C4-2B (cell line): ENCODE measurements around the gene FAM222A.

Experiments
- H3K27ac ChIP-seq: fragments of 450-650 bp; 2 replicates; pipeline ENCODE4 v1.5.1; 2017
- ZFX ChIP-seq: fragments of 450-650 bp; IDR thresholded peaks from 2 replicates; pipeline ENCODE4 v1.6.1; 2017
- TF ChIP-seq, protein P1 (sequence below): fragments of 450-650 bp; conservative IDR thresholded peaks from 2 replicates; pipeline ENCODE4 v1.5.1; 2017; ENCODE audit warnings: mild to moderate bottlenecking

FAM222A gene

DNA sequence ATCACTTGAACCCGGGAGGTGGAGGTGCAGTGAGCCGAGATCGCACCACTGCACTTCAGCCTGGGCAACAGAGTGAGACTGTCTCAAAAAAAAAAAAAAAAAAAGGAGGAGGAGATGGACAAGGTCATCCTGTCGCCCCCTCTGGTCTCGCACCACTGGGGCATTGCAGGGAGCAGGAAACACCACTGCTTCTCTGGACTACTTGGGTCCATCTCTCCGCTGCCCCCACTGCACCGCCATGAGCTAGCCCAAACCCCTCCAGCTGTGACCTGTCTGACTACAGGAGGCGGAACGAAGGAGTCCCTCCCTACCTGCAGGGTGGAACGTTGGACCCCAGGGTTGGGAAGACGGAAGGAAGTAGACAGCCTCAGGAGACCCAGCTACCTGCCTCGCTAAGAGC is 18.2 kb upstream of the FAM222A start:
- no peak for TF ChIP-seq ZFX
- TF ChIP-seq, protein P1, sequence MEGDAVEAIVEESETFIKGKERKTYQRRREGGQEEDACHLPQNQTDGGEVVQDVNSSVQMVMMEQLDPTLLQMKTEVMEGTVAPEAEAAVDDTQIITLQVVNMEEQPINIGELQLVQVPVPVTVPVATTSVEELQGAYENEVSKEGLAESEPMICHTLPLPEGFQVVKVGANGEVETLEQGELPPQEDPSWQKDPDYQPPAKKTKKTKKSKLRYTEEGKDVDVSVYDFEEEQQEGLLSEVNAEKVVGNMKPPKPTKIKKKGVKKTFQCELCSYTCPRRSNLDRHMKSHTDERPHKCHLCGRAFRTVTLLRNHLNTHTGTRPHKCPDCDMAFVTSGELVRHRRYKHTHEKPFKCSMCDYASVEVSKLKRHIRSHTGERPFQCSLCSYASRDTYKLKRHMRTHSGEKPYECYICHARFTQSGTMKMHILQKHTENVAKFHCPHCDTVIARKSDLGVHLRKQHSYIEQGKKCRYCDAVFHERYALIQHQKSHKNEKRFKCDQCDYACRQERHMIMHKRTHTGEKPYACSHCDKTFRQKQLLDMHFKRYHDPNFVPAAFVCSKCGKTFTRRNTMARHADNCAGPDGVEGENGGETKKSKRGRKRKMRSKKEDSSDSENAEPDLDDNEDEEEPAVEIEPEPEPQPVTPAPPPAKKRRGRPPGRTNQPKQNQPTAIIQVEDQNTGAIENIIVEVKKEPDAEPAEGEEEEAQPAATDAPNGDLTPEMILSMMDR = no peak
- H3K27ac ChIP-seq = peak overlapping the region; percentile 16; the same call in 1 of the 2 replicates

DNA sequence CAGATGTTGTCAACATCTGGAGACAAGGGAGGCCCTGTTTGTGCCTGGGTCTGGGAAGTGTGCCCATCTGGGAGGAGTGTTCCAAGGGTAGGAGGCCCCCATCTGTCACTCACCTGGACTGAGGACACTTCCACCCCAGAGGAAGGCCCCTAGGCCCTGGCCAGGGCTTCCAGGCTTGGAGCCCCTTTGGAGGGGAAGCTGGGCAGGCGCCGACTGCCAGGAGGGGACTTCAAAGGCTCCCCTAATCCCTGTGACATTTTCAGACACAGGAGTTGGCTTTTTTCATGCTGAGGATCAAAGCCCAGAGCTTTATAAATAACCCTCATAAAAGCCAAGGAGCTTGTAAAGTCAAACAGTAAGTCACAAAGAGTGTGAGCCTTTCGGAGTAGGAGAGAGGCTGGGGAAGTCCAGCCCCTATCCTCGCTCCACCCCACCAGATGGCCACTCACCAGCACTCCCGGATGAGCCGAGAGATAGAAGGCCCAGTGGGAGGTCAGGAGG is 17.6 kb upstream of the FAM222A start:
- TF ChIP-seq ZFX = no peak
- TF ChIP-seq, protein P1 = no peak
- peak overlapping the region; percentile 16; the same call in 1 of the 2 replicates for H3K27ac ChIP-seq

DNA sequence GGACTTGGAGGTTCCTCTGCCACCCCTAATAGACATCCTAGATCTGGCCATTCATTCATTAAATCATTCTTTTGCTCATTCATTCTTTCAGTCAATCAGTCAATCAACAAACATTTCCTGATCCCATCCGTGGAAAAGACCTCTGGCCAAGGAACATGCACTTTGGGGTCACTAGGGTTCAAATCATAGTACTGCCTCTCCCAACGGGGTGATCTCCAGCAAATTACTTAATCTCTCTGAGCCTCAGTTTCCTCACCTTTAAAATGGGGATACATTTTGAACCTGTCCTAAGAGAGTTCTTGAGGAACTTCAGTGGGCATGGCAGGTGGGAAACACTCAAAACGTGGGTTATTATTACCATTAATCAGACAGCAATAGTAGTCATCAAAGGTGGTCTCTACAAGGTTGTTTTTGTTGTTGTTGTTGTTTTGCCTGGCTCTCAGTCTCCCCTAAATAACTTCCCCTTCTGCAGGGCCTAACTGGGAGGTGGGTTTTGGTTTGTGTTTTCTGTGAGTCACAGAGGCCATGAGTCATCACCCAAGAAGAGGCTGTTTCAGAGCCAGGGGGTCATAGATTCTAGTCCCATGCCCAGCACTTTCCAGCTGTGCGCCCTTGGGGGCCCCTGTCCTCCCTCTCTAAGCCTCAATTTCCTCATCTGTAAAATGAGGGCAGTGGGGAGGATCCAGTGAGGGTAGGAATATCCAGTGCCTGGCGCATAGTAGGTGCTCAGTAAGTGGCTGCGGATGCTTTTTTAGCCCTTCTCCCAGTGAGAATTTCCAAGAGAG is 16.9 kb upstream of the FAM222A start:
- no peak for TF ChIP-seq ZFX
- TF ChIP-seq, protein P1 = no peak
- no peak overlapping the region; the same call in 1 of the 2 replicates for H3K27ac ChIP-seq

DNA sequence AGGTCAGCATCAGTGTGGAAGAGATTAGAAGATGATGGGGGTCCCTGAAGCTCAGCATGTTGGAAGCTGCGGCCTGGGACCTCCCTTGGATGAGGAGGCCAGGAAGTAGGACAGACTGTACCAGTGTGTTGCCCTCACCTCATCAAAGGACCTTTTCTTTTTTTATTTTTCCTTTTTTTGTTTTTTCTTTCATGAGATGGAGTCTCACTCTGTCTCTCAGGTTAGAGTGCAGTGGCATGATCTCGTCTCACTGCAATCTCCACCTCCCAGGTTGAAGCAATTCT is 16.4 kb upstream of the FAM222A start:
- no peak overlapping the region for H3K27ac ChIP-seq
- TF ChIP-seq, protein P1 = no peak
- TF ChIP-seq ZFX = no peak

DNA sequence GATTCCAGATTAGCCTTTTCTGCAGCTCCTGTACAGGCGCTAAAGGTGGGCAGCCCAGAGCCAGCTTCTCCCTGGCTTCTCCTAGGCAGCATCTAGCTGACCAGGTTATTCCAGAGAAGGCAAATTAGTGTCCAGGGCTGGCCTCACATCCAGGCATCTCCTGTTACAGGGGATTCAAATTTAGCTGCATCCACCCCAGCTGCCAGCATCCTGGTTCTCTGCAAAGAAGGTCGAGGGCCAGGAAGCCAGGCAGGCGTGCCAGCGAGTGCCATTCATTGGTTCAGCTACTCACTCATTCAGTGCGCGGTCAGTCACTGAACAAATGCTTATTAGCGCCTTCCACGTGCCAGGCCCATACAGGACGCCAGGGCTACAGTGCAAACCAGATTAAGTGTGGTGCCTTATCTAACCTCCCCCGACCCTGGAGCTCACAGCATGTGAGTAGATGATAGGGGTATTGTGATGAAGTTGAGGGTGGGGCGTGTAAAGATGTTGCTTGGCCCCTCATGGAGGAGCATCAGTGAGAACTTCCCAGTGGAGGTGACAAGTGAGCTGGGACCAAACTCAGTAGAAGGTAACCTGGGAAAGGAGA is 15.7 kb upstream of the FAM222A start:
- TF ChIP-seq ZFX = no peak
- TF ChIP-seq, protein P1 = no peak
- no peak overlapping the region for H3K27ac ChIP-seq

DNA sequence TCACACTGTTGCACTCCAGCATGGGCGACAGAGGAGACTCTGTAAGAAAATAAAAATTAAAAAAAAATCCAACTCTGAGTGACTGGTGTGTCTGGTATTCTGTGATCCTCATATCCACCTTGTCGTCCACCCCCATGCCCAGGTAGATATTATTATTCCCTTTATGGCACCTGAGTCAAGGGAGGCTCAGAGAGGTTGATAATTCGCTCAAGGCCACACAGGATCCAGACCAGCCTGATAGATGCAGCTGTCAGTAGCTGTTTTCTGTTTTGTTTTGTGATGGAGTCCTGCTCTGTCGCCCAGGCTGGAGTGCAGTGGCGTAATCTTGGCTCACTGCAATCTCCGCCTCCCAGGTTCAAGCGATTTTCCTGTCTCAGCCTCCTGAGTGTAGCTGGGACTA is 14.8 kb upstream of the FAM222A start:
- H3K27ac ChIP-seq = no peak overlapping the region
- TF ChIP-seq, protein P1 = no peak
- TF ChIP-seq ZFX = no peak

DNA sequence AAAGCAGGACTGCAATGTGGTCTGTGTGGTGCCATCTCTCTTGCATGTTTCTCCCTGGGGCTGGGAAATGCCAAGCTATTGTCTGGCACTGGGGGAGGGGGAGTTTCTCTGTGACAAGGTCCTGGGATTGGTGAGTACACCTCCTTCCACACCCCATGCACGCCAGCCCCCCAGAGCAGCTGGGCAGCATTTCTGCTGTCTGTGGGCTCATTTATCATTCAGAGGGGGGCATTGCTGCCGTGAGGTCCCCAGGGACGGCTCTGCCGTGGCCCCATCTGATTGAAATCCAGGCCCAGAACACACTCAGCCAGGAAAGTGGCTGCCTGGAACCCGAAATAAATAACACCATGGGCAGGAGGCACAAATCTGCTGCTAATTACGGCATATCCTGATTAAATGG is 12.6 kb upstream of the FAM222A start:
- H3K27ac ChIP-seq = no peak overlapping the region
- TF ChIP-seq ZFX = no peak
- TF ChIP-seq, protein P1 = no peak
